CD4-positive, alpha-beta memory T cell (primary cell): ENCODE measurements around the gene DPH3. TPM values are rescaled to one million over a fixed set of nuclear protein-coding genes. Genes with fewer than 3 reads are reported as not detected.

Source experiments
- CTCF ChIA-PET: fragments of 350-600 bp; sonication (Branson Sonifier 250); formaldehyde crosslinking; loops from one replicate; lab custom pipeline; 2021; ENCODE audit warnings: inconsistent platforms; ENCODE audit not compliant: partially characterized antibody; lab: Charles Lee
- POLR2A ChIA-PET: fragments of 350-600 bp; sonication (Branson Sonifier 250); formaldehyde crosslinking; loops from one replicate; lab custom pipeline; 2021; ENCODE audit not compliant: partially characterized antibody; lab: Charles Lee
- DNase-seq, 5 donors: peaks; one replicate each; pipeline versions ENCODE4 v3.0.0 to v3.0.0-alpha.2; 2020 to 2022; ENCODE audit warnings: mixed read lengths in 1 of 5
- H3K27ac ChIP-seq: one replicate; pipeline ENCODE4 v1.7.0; 2013; ENCODE audit warnings: low read depth, low read length
- H3K27me3 ChIP-seq: 2 replicates; pipeline ENCODE4 v1.7.0; 2013; ENCODE audit warnings: mild to moderate bottlenecking, low read length, moderate library complexity; ENCODE audit not compliant: insufficient read depth
- H3K36me3 ChIP-seq: 2 replicates; pipeline ENCODE4 v1.7.0; 2013; ENCODE audit warnings: mild to moderate bottlenecking, low read length, moderate library complexity; ENCODE audit not compliant: insufficient read depth
- H3K4me1 ChIP-seq: 2 replicates; pipeline ENCODE4 v1.7.0; 2013; ENCODE audit warnings: mild to moderate bottlenecking, low read length, moderate library complexity; ENCODE audit not compliant: insufficient read depth
- H3K4me3 ChIP-seq, 2 donors: one replicate each; pipeline ENCODE4 v1.7.0; 2013; ENCODE audit warnings: low read length in 2 of 2, mild to moderate bottlenecking in 1 of 2
- H3K9me3 ChIP-seq, 2 donors: one replicate each; pipeline ENCODE4 v1.7.0; 2013; ENCODE audit warnings: low read length in 2 of 2, control low read depth in 1 of 2; ENCODE audit not compliant: control insufficient read depth in 1 of 2
- H3K27ac Mint-ChIP-seq, 7 donors: one replicate each; pipeline ENCODE4 v1.8.0; 2020 to 2021; ENCODE audit warnings: mixed read lengths in 7 of 7, mild to moderate bottlenecking in 6 of 7, inconsistent platforms in 3 of 7, moderate library complexity in 3 of 7
- H3K27me3 Mint-ChIP-seq, 2 donors: one replicate each; pipeline ENCODE4 v1.8.0; 2020 to 2021; ENCODE audit warnings: mixed read lengths in 2 of 2
- H3K36me3 Mint-ChIP-seq, 2 donors: one replicate each; pipeline ENCODE4 v1.8.0; 2020 to 2021; ENCODE audit warnings: mixed read lengths in 2 of 2, inconsistent platforms in 1 of 2, mild to moderate bottlenecking in 1 of 2
- H3K4me1 Mint-ChIP-seq, 4 donors: one replicate each; pipeline ENCODE4 v1.8.0; 2020 to 2021; ENCODE audit warnings: mixed read lengths in 4 of 4, mild to moderate bottlenecking in 1 of 4
- H3K4me3 Mint-ChIP-seq, 8 donors: one replicate each; pipeline ENCODE4 v1.8.0; 2020 to 2021; ENCODE audit warnings: mixed read lengths in 8 of 8, mild to moderate bottlenecking in 7 of 8, moderate library complexity in 6 of 8, inconsistent platforms in 3 of 8
- H3K9me3 Mint-ChIP-seq, 8 donors: one replicate each; pipeline ENCODE4 v1.8.0; 2020 to 2021; ENCODE audit warnings: mixed read lengths in 8 of 8, mild to moderate bottlenecking in 5 of 8, inconsistent platforms in 3 of 8, moderate library complexity in 1 of 8
- intact Hi-C: fragments of 100-400 bp; cut with micrococcal nuclease; formaldehyde crosslinking; loops from one replicate; pipeline ENCODE4 v1.15.1; 2023
- polyA plus RNA-seq, 2 donors: library from polyadenylated mRNA; unstranded; fragments of 300-500 nt; fragmentation: Illumina TruSeq; gene quantifications; one replicate each; pipeline ENCODE4 v1.2.3, GENCODE V29; 2021
- total RNA-seq, 2 experiments: library from RNA; stranded (reverse); gene quantifications; one replicate each; pipeline ENCODE4 v1.2.3, GENCODE V29; 2021

The DPH3 gene
- total and polyA plus RNA-seq, 4 experiments from 2014 or later = 15.2 to 39.7 (median 17.5) TPM

- Histone ChIP-seq H3K4me1 (peaks cover 3% of the 10 kb centered on the region), H3K4me3 (no peak overlapping the region), H3K9me3 (no peaks in the 10 kb centered on the region), H3K27me3 (no peaks in the 10 kb centered on the region), H3K27ac (no peak overlapping the region), H3K36me3 (no peaks in the 10 kb centered on the region)
- no peak overlapping the region for H3K27ac Mint-ChIP-seq
- ChIA-PET CTCF (interaction anchor here (0.9 to 2.9 kb wide), 5 partner anchors 10 to 1041 kb away, joined by 3 to 15 read pairs (median 4); no protein-coding TSS in a partner anchor), POLR2A (interaction anchor here (0.6 to 0.7 kb wide), 2 partner anchors 21 kb away, joined by 3 to 4 read pairs; partner anchors contain the start of genes DPH3 and OXNAD1)
- no peak overlapping the region for H3K4me3 Mint-ChIP-seq
- peaks cover 6 to 17% (median 10%) of the 10 kb centered on the region in 4 donors for H3K4me1 Mint-ChIP-seq
- intact Hi-C loops = no loop called here
- no peaks in the 10 kb centered on the region for H3K36me3 Mint-ChIP-seq
- no peaks in the 10 kb centered on the region for H3K27me3 Mint-ChIP-seq
- H3K9me3 Mint-ChIP-seq = peaks cover 0 to 1% (median 0%) of the 10 kb centered on the region in 8 donors
- DNase-seq = no peak
Observed at GRCh38 chr3:16243706-16244490, 20.8 kb downstream of the DPH3 start.

GRCh38 chr3:16242177-16242576 is 22.6 kb downstream of the DPH3 start:
- H3K27me3 Mint-ChIP-seq = no peaks in the 10 kb centered on the region
- peaks cover 2% of the 10 kb centered on the region for H3K4me1 ChIP-seq
- no peaks in the 10 kb centered on the region for H3K36me3 ChIP-seq
- H3K27ac ChIP-seq = no peak overlapping the region
- H3K27ac Mint-ChIP-seq = no peak overlapping the region
- peaks cover 3 to 7% (median 5%) of the 10 kb centered on the region in 4 donors for H3K4me1 Mint-ChIP-seq
- no peaks in the 10 kb centered on the region for H3K36me3 Mint-ChIP-seq
- intact Hi-C loops = no loop called here
- no peak overlapping the region for H3K4me3 ChIP-seq
- H3K9me3 ChIP-seq = no peaks in the 10 kb centered on the region
- ChIA-PET POLR2A (no interaction called here), CTCF (interaction anchor here (1.3 to 2.9 kb wide), 2 partner anchors 12 to 1039 kb away, joined by 5 to 15 read pairs; no protein-coding TSS in a partner anchor)
- no peaks in the 10 kb centered on the region for H3K27me3 ChIP-seq
- DNase-seq = no peak
- H3K4me3 Mint-ChIP-seq = no peak overlapping the region
- H3K9me3 Mint-ChIP-seq = no peaks in the 10 kb centered on the region

DNA sequence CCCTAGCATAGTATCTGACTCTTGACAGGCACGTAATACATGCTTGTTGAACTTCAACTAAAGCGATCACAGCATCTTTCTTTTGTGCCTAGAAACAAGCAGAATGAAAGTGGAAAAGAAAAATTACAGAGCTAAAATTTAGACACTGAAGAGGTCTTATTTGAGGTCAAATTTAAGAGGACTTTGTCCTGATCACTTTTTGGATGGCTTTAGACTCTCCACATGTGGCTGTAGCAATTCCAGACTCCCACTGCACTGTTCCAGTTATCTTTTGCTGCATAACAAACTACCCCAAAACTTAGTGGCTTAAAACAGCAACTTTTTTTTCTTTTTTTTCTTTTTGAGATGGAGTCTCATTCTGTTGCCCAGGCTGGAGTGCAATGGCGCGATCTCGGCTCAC is 23.5 kb downstream of the DPH3 start:
- no peaks in the 10 kb centered on the region for H3K36me3 Mint-ChIP-seq
- peak overlapping the region in 1 of 7 donors; percentile 31 for H3K27ac Mint-ChIP-seq
- H3K4me3 ChIP-seq = no peak overlapping the region
- intact Hi-C loops = no loop called here
- H3K9me3 Mint-ChIP-seq = no peaks in the 10 kb centered on the region
- no peak overlapping the region for H3K27ac ChIP-seq
- no peaks in the 10 kb centered on the region for H3K9me3 ChIP-seq
- H3K27me3 Mint-ChIP-seq = no peaks in the 10 kb centered on the region
- ChIA-PET POLR2A (interaction anchor here (0.7 kb wide), 1 partner anchor 34 kb away, joined by 3 read pairs; no protein-coding TSS in a partner anchor), CTCF (no interaction called here)
- no peak overlapping the region for H3K4me3 Mint-ChIP-seq
- no peaks in the 10 kb centered on the region for H3K36me3 ChIP-seq
- DNase-seq = no peak
- H3K4me1 Mint-ChIP-seq = peaks cover 0 to 2% (median under 1%) of the 10 kb centered on the region in 4 donors
- no peaks in the 10 kb centered on the region for H3K27me3 ChIP-seq
- no peaks in the 10 kb centered on the region for H3K4me1 ChIP-seq

GRCh38 chr3:16240229-16241023 is 24.3 kb downstream of the DPH3 start:
- no peak for DNase-seq
- H3K36me3 ChIP-seq = no peaks in the 10 kb centered on the region
- H3K4me3 ChIP-seq = no peak overlapping the region
- Mint-ChIP-seq H3K36me3 (no peaks in the 10 kb centered on the region), H3K27me3 (no peaks in the 10 kb centered on the region), H3K9me3 (no peaks in the 10 kb centered on the region), H3K4me1 (peaks cover 0 to 2% (median under 1%) of the 10 kb centered on the region in 4 donors), H3K27ac (peak overlapping the region in 1 of 7 donors; percentile 20), H3K4me3 (no peak overlapping the region)
- H3K4me1 ChIP-seq = no peaks in the 10 kb centered on the region
- intact Hi-C loops = no loop called here
- no peak overlapping the region for H3K27ac ChIP-seq
- no peaks in the 10 kb centered on the region for H3K27me3 ChIP-seq
- ChIA-PET POLR2A (no interaction called here), CTCF (no interaction called here)
- H3K9me3 ChIP-seq = no peaks in the 10 kb centered on the region

DNA sequence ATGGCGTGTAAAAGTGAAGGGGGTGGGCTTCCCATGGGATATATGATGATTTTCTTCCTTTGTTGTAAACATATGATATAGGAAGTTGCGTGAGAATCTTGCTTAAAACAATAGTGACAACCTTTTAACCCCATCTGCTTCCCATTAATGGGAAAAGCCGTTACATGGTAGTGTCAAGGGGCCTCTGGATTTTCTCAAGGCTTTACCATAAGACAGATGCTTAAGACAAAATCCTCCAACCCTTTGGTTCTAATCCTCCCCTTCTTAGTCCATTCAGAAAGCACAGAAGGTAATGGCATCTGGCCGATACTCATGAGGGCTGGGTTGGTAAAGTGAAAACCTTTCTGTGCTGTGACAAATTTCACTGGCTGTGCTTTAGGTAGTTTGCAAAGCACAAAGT is 25.0 kb downstream of the DPH3 start:
- Histone ChIP-seq H3K36me3 (no peaks in the 10 kb centered on the region), H3K4me1 (no peaks in the 10 kb centered on the region), H3K27me3 (no peaks in the 10 kb centered on the region), H3K9me3 (no peaks in the 10 kb centered on the region), H3K27ac (no peak overlapping the region), H3K4me3 (no peak overlapping the region)
- H3K4me3 Mint-ChIP-seq = no peak overlapping the region
- H3K27me3 Mint-ChIP-seq = no peaks in the 10 kb centered on the region
- ChIA-PET CTCF (no interaction called here), POLR2A (no interaction called here)
- intact Hi-C loops = no loop called here
- DNase-seq = no peak
- no peaks in the 10 kb centered on the region for H3K9me3 Mint-ChIP-seq
- H3K4me1 Mint-ChIP-seq = peaks cover 0 to 2% (median under 1%) of the 10 kb centered on the region in 4 donors
- no peak overlapping the region for H3K27ac Mint-ChIP-seq
- no peaks in the 10 kb centered on the region for H3K36me3 Mint-ChIP-seq

DNA sequence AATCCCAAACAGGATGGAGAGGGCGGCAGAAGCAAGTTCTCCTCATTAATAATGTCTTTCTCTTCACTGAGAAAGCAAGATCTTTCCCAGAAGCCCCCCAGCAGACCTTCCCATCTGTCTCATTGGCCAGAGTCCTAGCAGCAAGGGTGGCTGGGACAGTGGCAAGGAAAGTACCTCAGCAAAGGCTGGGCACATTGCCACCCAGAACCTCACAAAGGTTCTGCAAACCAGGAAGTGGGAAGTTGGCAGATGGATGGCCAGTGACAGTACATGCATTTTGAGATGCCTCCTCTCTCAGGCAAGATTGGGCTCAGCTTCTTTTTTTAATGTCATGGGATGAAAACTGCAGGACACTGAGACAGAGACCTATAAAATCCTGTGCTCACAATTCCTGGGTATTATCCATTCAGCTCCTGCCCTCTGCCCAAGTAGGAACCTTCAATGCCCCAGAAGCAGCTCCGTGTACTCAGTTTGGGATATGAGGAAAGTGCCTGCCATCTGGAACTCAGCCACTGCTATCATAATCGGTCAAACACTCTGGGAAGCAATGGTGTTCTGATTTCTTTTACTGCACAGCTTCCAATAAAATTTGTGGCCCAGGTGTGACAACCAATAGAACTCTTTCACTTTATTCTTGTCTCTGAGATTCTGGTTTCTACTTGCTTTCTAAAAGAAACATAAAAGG is 25.5 kb downstream of the DPH3 start:
- Histone ChIP-seq H3K4me1 (no peaks in the 10 kb centered on the region), H3K36me3 (no peaks in the 10 kb centered on the region), H3K27me3 (no peaks in the 10 kb centered on the region), H3K4me3 (no peak overlapping the region), H3K27ac (no peak overlapping the region), H3K9me3 (no peaks in the 10 kb centered on the region)
- peaks cover 0 to 3% of the 10 kb centered on the region in 2 donors for H3K27me3 Mint-ChIP-seq
- H3K4me3 Mint-ChIP-seq = no peak overlapping the region
- no peak overlapping the region for H3K27ac Mint-ChIP-seq
- no peak for DNase-seq
- ChIA-PET POLR2A (no interaction called here), CTCF (no interaction called here)
- intact Hi-C loops = no loop called here
- H3K9me3 Mint-ChIP-seq = no peaks in the 10 kb centered on the region
- H3K36me3 Mint-ChIP-seq = no peaks in the 10 kb centered on the region
- peaks cover 0 to 2% (median under 1%) of the 10 kb centered on the region in 4 donors for H3K4me1 Mint-ChIP-seq
